A549 (cell line): ENCODE measurements around the gene TP73. TPM values are rescaled to one million over a fixed set of nuclear protein-coding genes. Genes with fewer than 3 reads are reported as not detected.

Experiments used
- ATAC-seq, 2 experiments: fragments of 200-7000 bp in 1 of 2; fragments of >200 bp in 1 of 2; cut with Nextera tagmentation in 1 of 2; cut with Tn5 transposase in 1 of 2; 3 replicates each; pipeline versions ENCODE4 v1.8.0 to v1.9.1; 2018 to 2020; ENCODE audit warnings: mild to moderate bottlenecking in 1 of 2, moderate library complexity in 1 of 2
- CTCF ChIA-PET: fragments of 300-600 bp; sonication (Branson Sonifier 250); formaldehyde crosslinking; extraction: SDS; loops from one replicate; lab custom pipeline; 2021; ENCODE audit warnings: antibody characterized with exemption, inconsistent platforms; lab: Yijun Ruan, JAX
- POLR2A ChIA-PET: fragments of 350-600 bp; formaldehyde crosslinking; extraction: SDS; loops from one replicate; lab custom pipeline; 2021; ENCODE audit warnings: antibody characterized with exemption, inconsistent platforms; lab: Yijun Ruan, JAX
- DNase-seq, 2 experiments: peaks; one replicate each; pipeline versions ENCODE4 v3.0.0 to v3.0.0-alpha.2; 2011 to 2016; ENCODE audit warnings: low read depth in 1 of 2, low spot score in 1 of 2
- FAIRE-seq: peaks from 2 replicates; lab custom pipeline; 2011; peaks lifted over from hg19 to GRCh38; lab: Jason Lieb, UNC
- H3K27ac ChIP-seq, 2 experiments: fragments of >200 bp; sonication (Bioruptor Twin); formaldehyde crosslinking; 3 replicates each; pipeline ENCODE4 v1.5.1; 2016 to 2017
- H3K4me1 ChIP-seq: fragments of >200 bp; sonication (Bioruptor Twin); formaldehyde crosslinking; 3 replicates; pipeline ENCODE4 v1.6.1; 2016
- H3K4me2 ChIP-seq: fragments of >200 bp; sonication (Bioruptor Twin); formaldehyde crosslinking; 3 replicates; pipeline ENCODE4 v1.6.1; 2016
- H3K4me3 ChIP-seq: fragments of >200 bp; sonication (Bioruptor Twin); formaldehyde crosslinking; 3 replicates; pipeline ENCODE4 v1.5.1; 2016
- H3K9me3 ChIP-seq: fragments of >200 bp; sonication (Bioruptor Twin); formaldehyde crosslinking; 3 replicates; pipeline ENCODE4 v1.6.1; 2016
- CEBPB ChIP-seq, 2 experiments: fragments of >200 bp in 1 of 2; sonication (Bioruptor Twin) in 1 of 2; formaldehyde crosslinking in 1 of 2; IDR thresholded peaks; 2 replicates each; pipeline ENCODE4 v1.6.1; 2012 to 2016
- CHD4 ChIP-seq: fragments of 200-600 bp; sonication (generic); IDR thresholded peaks from 2 replicates; pipeline ENCODE4 v1.6.1; 2016; ENCODE audit warnings: antibody characterized with exemption, mild to moderate bottlenecking, borderline replicate concordance
- EHF ChIP-seq: fragments of 250-450 bp; sonication (Bioruptor Pico); IDR thresholded peaks from 2 replicates; pipeline ENCODE4 v1.5.0; 2020; ENCODE audit warnings: mild to moderate bottlenecking
- EP300 ChIP-seq, 2 experiments: fragments of >200 bp; sonication (Bioruptor Twin); formaldehyde crosslinking; IDR thresholded peaks; 2 replicates in 1 of 2; 3 replicates in 1 of 2; pipeline ENCODE4 v1.6.1; 2016 to 2017
- ESRRA ChIP-seq: fragments of 150-350 bp; IDR thresholded peaks from 2 replicates; pipeline ENCODE4 v1.6.1; 2014; ENCODE audit warnings: mild to moderate bottlenecking, low read length, borderline replicate concordance
- FOSL2 ChIP-seq, 2 experiments: fragments of 450-650 bp in 1 of 2; fragments of >200 bp in 1 of 2; sonication (Bioruptor Twin) in 1 of 2; formaldehyde crosslinking; IDR thresholded peaks; 2 replicates each; pipeline versions ENCODE4 v1.5.0 to v1.6.1; 2016 to 2020; ENCODE audit warnings: mild to moderate bottlenecking in 1 of 2, moderate library complexity in 1 of 2
- HDAC2 ChIP-seq: fragments of 200-600 bp; sonication (generic); IDR thresholded peaks from 2 replicates; pipeline ENCODE4 v1.6.1; 2016
- HEYL ChIP-seq: fragments of 250-450 bp; sonication (Bioruptor Pico); IDR thresholded peaks from 2 replicates; pipeline ENCODE4 v1.8.0; 2021; ENCODE audit warnings: mild to moderate bottlenecking, moderate library complexity
- HOXB5 ChIP-seq: fragments of 250-450 bp; sonication (Bioruptor Pico); IDR thresholded peaks from 2 replicates; pipeline ENCODE4 v1.5.0; 2020; ENCODE audit warnings: mild to moderate bottlenecking, moderate library complexity
- KDM5A ChIP-seq: fragments of 200-600 bp; sonication (generic); IDR thresholded peaks from 2 replicates; pipeline ENCODE4 v1.6.1; 2016; ENCODE audit warnings: antibody characterized with exemption, mild to moderate bottlenecking
- MAZ ChIP-seq: fragments of 150-350 bp; IDR thresholded peaks from 2 replicates; pipeline ENCODE4 v1.6.1; 2014; ENCODE audit warnings: antibody characterized with exemption, low read depth, low read length, borderline replicate concordance
- NFE2L2 ChIP-seq: fragments of 150-350 bp; conservative IDR thresholded peaks from 2 replicates; pipeline ENCODE4 v1.6.1; 2014; ENCODE audit warnings: low read length
- NPAS2 ChIP-seq: fragments of 250-450 bp; sonication (Bioruptor Pico); IDR thresholded peaks from 2 replicates; pipeline ENCODE4 v1.8.0; 2022; ENCODE audit warnings: mild to moderate bottlenecking, moderate library complexity, borderline replicate concordance
- POLR2A ChIP-seq: IDR thresholded peaks from 2 replicates; pipeline ENCODE4 v1.6.1; 2012; ENCODE audit warnings: mild to moderate bottlenecking, low read length
- RAD21 ChIP-seq, 2 experiments: fragments of >200 bp in 1 of 2; sonication (Bioruptor Twin) in 1 of 2; formaldehyde crosslinking in 1 of 2; IDR thresholded peaks in 1 of 2; conservative IDR thresholded peaks in 1 of 2; 2 replicates in 1 of 2; 3 replicates in 1 of 2; pipeline ENCODE4 v1.6.1; 2012 to 2018; ENCODE audit warnings: inconsistent platforms in 1 of 2
- RCOR1 ChIP-seq: fragments of 150-350 bp; IDR thresholded peaks from 2 replicates; pipeline ENCODE4 v1.6.1; 2014; ENCODE audit warnings: antibody characterized with exemption, low read length, low read depth
- RFX5 ChIP-seq: fragments of 450-650 bp; IDR thresholded peaks from 2 replicates; pipeline ENCODE4 v1.7.1; 2014; ENCODE audit warnings: antibody characterized with exemption, mild to moderate bottlenecking, moderate library complexity
- RNF2 ChIP-seq: fragments of 200-600 bp; sonication (generic); IDR thresholded peaks from 2 replicates; pipeline ENCODE4 v1.6.1; 2016; ENCODE audit warnings: low read depth, mild to moderate bottlenecking, antibody characterized with exemption, moderate library complexity, borderline replicate concordance
- SREBF2 ChIP-seq: fragments of 450-650 bp; IDR thresholded peaks from 2 replicates; pipeline ENCODE4 v1.6.1; 2014; ENCODE audit warnings: mild to moderate bottlenecking, moderate library complexity
- TP53 ChIP-seq: fragments of 250-450 bp; sonication (Bioruptor Pico); IDR thresholded peaks from 2 replicates; pipeline ENCODE4 v1.5.0; 2021; ENCODE audit warnings: mild to moderate bottlenecking, moderate library complexity
- WGBS: methylation state at CpG from one replicate; pipeline ENCODE4 v1.1.6; 2017; ENCODE audit errors: missing lambda C conversion rate; 5-methylcytosine and 5-hydroxymethylcytosine counted together
- polyA plus RNA-seq, 4 experiments: library from polyadenylated mRNA; depleted of rRNA in 3 of 4; stranded (reverse); fragments of >200 nt; fragmentation: RNase III in 1 of 4; extraction: RNeasy Plus Mini Kit Qiagen cat#74134 plus additional on column Dnase treatment in 1 of 4; gene quantifications; 2 replicates in 3 of 4; 3 replicates in 1 of 4; pipeline ENCODE4 v1.2.3, GENCODE V29; 2011 to 2017
- TF ChIP-seq, protein P1 (sequence below): IDR thresholded peaks from 2 replicates; pipeline ENCODE4 v1.6.1; 2012; ENCODE audit warnings: low read depth, borderline replicate concordance
- TF ChIP-seq, protein P2 (sequence below): fragments of >200 bp; sonication (Bioruptor Twin); formaldehyde crosslinking; IDR thresholded peaks from 3 replicates; pipeline ENCODE4 v1.5.1; 2016
- TF ChIP-seq, protein P3 (sequence below): fragments of 250-450 bp; sonication (Bioruptor Pico); IDR thresholded peaks from 2 replicates; pipeline ENCODE4 v1.5.0; 2020; ENCODE audit warnings: low read depth, mild to moderate bottlenecking, moderate library complexity
- TF ChIP-seq, protein P4 (sequence below): fragments of 150-350 bp; IDR thresholded peaks from 2 replicates; pipeline ENCODE4 v1.6.1; 2014; ENCODE audit warnings: low read depth, mild to moderate bottlenecking, low read length

Gene TP73
- polyA plus RNA-seq, 2 of the 4 experiments (the other 2 are of a cell fraction): 0.01 to 0.25 TPM

DNA sequence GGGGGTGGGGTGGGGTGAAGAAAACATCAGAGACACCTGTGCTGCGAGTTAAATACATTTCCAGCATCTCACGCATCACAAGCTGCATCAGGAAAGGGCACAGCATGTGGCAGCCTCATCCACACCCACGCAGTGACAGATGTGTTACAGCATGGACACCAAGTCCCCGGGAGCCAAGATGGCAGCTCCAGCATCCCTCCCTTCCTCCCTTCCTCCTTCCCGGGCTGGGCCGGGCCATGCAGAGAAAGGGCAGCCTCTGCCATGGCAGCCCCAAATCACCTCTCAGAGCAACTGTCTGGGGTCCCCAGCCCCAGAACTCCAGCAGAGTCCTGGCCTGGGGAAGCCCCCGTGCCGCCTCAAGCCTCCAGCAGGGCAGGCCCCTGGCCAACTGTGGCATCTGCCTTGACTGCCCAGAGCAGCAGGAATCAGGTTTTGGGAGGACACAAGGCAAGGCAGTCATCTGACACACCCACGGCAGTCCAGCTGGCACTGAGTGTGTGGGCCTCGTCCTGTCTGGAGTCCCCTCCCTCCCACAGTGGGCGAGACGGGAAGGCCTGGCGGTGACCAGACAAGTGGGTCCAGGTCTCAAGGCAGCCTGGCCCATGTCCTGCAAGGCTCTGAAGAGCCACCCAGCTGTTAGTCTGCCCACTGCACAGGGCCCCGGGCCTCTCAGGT is 126.4 kb downstream of the TP73 start:
- WGBS: 92% methylated on average over 8 of the region's 14 CpGs
- Histone ChIP-seq H3K4me1 (peaks cover 9% of the 10 kb centered on the region; the same call in 2 of the 3 replicates), H3K4me2 (no peak overlapping the region), H3K27ac (no peak overlapping the region), H3K4me3 (no peak overlapping the region), H3K9me3 (no peaks in the 10 kb centered on the region)
- ChIA-PET CTCF (interaction anchor here (0.5 to 0.9 kb wide), 2 partner anchors 10 to 52 kb away, joined by 3 read pairs; no protein-coding TSS in a partner anchor), POLR2A (no interaction called here)
- TF ChIP-seq FOSL2 (IDR thresholded peaks at IDR 0.05): no peak
- TF ChIP-seq FOSL2 (CRISPR knock-in tag; IDR thresholded peaks at IDR 0.05): no peak
- TF ChIP-seq RNF2: no peak
- TF ChIP-seq KDM5A: no peak
- no peak for TF ChIP-seq POLR2A
- TF ChIP-seq EHF (CRISPR knock-in tag): no peak
- no peak for TF ChIP-seq NPAS2 (CRISPR knock-in tag)
- TF ChIP-seq CHD4: no peak
- TF ChIP-seq MAZ: no peak
- ATAC-seq (no peak), FAIRE-seq (no peak), DNase-seq (no peak)

DNA sequence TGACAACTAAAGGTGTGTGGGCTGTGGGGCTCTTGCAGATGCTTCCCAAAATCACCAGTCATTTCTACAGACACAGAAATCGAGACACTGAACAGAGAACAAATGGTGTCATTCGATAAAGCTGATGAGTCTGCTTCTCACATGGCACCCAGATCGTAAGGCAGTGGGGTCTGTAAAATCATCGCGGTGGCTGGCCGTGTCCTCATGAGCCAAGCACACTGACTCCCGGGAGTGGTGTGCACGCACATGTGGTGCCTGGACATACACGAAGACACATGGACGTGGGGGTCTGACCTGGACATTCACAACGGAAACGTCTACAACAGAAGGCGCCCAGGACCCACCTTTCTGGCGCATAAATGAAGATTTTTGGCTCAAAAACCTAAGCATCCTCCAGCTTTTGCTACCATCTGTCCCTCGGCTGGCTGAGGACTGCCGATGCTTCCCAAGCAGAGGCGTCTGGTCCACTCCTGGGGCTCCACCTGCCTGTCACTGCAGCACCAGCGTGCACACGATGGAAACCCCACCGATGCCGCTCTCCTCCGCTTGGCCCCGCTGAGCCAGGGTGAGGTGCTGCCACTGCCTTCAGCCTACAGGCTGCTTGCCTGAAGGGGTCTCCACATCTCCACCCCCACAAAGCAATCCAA is 127.1 kb downstream of the TP73 start:
- Histone ChIP-seq H3K9me3 (no peaks in the 10 kb centered on the region), H3K4me3 (no peak overlapping the region), H3K4me1 (peaks cover 9% of the 10 kb centered on the region; the same call in 2 of the 3 replicates), H3K4me2 (no peak overlapping the region), H3K27ac (no peak overlapping the region)
- TF ChIP-seq SREBF2: no peak
- TF ChIP-seq RNF2: no peak
- TF ChIP-seq, protein P1, sequence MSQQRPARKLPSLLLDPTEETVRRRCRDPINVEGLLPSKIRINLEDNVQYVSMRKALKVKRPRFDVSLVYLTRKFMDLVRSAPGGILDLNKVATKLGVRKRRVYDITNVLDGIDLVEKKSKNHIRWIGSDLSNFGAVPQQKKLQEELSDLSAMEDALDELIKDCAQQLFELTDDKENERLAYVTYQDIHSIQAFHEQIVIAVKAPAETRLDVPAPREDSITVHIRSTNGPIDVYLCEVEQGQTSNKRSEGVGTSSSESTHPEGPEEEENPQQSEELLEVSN: no peak
- no peak for TF ChIP-seq RCOR1
- no peak for TF ChIP-seq HOXB5
- TF ChIP-seq, protein P2, sequence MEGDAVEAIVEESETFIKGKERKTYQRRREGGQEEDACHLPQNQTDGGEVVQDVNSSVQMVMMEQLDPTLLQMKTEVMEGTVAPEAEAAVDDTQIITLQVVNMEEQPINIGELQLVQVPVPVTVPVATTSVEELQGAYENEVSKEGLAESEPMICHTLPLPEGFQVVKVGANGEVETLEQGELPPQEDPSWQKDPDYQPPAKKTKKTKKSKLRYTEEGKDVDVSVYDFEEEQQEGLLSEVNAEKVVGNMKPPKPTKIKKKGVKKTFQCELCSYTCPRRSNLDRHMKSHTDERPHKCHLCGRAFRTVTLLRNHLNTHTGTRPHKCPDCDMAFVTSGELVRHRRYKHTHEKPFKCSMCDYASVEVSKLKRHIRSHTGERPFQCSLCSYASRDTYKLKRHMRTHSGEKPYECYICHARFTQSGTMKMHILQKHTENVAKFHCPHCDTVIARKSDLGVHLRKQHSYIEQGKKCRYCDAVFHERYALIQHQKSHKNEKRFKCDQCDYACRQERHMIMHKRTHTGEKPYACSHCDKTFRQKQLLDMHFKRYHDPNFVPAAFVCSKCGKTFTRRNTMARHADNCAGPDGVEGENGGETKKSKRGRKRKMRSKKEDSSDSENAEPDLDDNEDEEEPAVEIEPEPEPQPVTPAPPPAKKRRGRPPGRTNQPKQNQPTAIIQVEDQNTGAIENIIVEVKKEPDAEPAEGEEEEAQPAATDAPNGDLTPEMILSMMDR: no peak
- no peak for TF ChIP-seq RAD21 (conservative IDR thresholded peaks at IDR 0.05 in 1 of 2, IDR thresholded peaks at IDR 0.05 in 1 of 2)
- no peak for TF ChIP-seq ESRRA
- no peak for TF ChIP-seq HDAC2
- no peak for TF ChIP-seq TP53
- TF ChIP-seq NFE2L2: no peak
- TF ChIP-seq EP300 (IDR thresholded peaks at IDR 0.05): no peak
- TF ChIP-seq CEBPB (IDR thresholded peaks at IDR 0.05): no peak
- TF ChIP-seq, protein P3, sequence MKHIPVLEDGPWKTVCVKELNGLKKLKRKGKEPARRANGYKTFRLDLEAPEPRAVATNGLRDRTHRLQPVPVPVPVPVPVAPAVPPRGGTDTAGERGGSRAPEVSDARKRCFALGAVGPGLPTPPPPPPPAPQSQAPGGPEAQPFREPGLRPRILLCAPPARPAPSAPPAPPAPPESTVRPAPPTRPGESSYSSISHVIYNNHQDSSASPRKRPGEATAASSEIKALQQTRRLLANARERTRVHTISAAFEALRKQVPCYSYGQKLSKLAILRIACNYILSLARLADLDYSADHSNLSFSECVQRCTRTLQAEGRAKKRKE (CRISPR knock-in tag): no peak
- no peak for TF ChIP-seq HEYL (CRISPR knock-in tag)
- TF ChIP-seq, protein P4, sequence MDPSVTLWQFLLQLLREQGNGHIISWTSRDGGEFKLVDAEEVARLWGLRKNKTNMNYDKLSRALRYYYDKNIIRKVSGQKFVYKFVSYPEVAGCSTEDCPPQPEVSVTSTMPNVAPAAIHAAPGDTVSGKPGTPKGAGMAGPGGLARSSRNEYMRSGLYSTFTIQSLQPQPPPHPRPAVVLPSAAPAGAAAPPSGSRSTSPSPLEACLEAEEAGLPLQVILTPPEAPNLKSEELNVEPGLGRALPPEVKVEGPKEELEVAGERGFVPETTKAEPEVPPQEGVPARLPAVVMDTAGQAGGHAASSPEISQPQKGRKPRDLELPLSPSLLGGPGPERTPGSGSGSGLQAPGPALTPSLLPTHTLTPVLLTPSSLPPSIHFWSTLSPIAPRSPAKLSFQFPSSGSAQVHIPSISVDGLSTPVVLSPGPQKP: no peak
- no peak for TF ChIP-seq RFX5
- ATAC-seq: no peak
- 91% methylated on average over 20 of the region's 23 CpGs for WGBS
- POLR2A ChIA-PET: no interaction called here
- CTCF ChIA-PET: interaction anchor here (0.5 kb wide), 1 partner anchor 52 kb away, joined by 3 read pairs; no protein-coding TSS in a partner anchor
- no peak for FAIRE-seq
- no peak for DNase-seq
